ENCODE measurements around the gene GLRX3.

The GLRX3 gene

DNA sequence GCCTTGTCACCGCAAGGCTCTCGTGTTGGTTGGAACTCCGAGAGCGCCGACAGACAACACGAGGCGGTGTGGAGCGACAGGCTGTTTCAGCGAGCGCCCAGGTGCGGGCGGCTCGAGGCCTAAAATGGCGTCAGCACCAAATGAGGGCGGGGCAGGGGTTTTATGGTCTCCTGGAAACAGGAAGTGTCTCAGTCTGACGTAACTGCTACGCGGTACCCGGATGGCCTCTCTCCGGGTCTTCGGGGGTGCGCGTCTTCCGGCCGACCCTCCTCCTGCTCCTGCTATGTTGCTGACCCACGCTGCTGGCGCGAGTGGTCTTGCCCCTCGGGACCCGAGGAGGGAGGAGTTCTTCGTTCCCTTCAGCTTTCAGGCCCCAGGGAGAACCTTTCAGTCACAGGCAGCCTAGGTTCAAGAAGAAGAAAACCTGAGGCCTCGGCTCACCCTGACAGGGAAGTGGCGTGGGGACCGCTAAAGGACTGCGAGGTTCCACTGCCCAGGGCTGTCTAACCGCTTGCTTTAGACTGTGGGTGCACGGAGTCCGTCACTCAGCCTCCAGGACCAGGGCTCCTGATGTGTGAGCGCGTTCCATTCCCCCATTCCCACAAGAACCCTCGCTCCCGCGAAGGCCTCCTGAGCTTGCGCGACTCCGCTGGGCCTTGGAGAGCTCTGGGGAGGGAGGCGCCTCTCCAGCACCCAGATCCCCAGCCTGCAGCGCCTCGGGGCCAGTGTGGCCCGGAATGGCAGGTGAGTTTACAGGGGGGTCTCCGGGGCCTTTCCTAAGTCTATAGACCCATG is 77.3 kb downstream of the GLRX3 start:
- no peak for DNase-seq

DNA sequence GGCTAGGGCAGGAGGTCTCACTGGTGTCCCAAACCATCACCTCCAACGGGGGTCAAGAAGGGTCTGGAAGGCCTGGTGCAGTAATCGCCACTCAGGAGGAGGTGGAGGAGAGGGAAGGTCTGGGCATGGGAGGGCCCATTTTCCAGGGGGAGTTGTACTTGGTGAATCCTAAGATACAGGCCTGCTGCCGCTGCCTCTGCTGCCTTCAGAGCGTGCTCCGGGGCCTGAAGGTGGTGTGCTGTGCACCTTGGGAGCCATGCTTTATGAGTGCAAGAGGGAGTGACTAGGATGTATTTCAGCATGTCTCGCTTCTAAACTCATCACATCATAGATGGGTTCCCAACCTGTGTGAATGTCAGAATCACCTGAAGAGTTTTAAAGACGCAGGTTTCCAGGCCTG is 78.2 kb downstream of the GLRX3 start:
- no peak for DNase-seq

DNA sequence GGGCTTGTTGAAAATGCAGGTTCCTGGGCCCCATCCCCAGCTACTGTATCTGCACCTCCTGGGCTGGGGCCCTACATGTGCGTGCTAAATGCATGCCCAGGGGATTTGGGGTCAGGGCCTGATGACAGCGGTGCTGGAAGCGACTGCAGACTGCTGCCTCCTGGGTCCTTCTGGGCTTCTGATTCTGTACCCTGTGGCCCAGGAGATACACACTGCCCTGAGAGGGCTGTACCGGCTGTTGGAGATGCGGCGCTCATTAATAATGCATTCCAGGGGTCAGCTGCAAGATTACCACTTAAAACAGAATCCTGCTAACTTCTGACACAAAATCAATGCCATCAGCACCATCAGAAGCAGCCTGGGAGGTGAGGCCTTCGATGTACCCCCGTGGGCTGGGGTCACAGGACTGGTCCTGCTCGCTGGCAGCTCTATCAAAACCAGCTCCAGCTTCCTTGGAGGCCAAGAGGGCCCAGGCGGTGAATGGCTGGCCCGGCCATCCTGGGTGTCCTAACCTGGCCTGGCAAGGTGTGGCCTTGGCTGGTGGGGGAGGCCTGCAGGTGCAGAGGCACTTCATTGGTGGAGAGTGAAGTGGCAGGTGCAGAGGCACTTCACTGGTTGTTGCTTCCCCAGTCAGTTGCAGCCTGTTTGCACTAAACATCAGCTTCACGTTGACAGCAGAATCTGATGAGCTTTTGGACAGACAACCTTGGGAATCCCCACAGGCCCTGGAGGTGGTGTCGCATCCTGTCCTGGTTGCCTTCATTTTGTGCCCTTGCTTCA is 79.2 kb downstream of the GLRX3 start:
- no peak for DNase-seq

DNA sequence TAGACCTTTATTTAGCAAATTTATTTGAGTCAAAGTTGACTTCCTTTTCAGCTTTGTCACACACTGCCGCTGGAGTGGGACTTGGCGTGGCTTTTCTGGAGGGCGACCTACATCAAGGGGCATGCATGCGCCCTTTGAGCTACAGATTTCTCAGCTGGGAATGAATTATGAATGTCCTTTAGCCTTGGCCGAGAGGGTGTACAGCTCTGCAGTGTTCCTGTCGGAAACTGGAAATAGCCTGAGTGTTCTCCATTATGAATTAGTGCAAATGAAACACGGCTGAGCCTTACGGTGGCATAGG is 79.7 kb downstream of the GLRX3 start:
- DNase-seq, result no peak

DNA sequence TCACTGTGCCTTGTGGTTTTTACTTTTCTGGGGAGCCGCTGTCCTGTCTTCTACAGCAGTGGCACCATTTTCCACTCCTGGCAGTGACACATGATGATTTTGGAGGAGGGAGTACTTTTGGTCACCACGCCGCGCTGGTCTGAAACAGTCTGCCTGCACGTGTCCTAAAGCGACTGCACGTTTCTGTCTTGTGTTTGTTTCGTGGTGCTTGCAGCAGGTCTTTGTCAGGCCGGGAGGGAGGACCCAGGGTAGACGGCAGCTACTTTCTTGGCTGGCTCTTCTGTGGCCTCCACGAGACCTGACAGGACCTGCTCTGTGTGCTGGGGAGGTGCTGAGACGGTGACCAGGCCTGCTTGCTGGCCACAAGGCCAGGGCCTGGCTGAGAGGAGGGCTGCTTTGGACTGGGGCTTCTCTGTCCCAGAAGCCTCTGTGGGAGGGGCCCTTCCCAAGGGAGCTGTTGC is 82.0 kb downstream of the GLRX3 start:
- DNase-seq, result no peak

DNA sequence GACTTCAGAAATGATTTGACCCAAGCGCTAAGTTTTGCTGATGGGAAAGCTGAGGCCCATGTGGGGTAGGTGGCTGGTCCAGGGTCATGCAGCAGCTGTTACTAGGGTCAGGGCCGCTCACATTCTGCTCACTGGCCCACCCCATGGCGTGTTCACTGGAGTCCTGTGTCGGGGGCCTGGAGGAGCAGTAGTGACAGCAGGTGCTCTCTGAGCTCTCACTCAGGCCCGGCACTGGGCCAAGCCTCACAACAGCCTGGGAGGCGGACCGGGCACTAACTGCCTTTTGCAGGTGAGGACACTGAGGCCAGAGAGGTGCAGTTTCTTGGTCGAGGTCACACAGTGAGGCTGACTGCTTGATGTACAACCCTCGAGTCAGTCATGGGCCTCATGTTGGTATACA is 82.7 kb downstream of the GLRX3 start:
- no peak for DNase-seq

DNA sequence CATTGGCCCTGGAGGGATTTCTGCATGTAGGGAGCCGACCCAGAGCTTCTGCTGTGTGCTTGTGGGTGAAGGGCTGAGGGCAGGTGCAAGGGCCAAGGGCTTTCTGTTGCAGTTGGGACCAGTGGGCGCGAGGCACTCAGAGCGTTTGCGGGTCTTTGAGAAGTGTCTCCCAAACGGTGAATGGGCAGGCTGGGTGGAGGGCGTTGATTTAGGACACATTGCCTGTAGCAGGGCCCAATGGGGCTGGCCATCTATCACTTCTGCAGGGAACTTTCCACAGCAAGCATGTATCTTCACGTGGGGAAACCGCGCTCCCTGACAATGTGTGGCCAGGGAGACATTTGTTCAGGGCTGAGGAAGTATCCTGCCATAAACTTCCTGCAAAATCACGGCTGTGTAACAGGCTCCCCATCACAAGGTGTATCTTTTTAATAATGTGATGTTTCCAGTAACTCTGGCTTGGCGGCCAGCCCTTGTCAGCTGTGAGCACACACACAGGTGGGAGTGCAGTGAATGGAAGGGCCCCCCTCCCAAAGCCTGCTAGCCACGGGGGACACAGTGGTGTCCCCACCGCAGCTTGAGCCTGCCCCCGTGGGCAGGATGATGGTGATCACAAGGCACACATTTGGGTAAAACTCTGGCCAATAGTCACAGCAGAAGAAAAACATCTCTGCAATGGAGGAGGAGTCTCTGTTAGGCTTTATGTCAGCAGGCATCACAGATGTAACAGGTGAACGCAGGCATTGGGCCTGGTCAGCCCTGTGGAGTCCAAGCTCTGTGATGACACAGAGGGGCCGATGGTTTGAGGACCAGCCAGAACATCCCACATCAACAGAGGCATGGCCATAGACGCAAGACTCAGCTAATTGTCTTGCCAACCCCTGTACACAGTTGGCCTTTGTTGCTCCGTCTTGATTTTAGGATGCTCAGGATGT is 84.3 kb downstream of the GLRX3 start:
- DNase-seq, result no peak

DNA sequence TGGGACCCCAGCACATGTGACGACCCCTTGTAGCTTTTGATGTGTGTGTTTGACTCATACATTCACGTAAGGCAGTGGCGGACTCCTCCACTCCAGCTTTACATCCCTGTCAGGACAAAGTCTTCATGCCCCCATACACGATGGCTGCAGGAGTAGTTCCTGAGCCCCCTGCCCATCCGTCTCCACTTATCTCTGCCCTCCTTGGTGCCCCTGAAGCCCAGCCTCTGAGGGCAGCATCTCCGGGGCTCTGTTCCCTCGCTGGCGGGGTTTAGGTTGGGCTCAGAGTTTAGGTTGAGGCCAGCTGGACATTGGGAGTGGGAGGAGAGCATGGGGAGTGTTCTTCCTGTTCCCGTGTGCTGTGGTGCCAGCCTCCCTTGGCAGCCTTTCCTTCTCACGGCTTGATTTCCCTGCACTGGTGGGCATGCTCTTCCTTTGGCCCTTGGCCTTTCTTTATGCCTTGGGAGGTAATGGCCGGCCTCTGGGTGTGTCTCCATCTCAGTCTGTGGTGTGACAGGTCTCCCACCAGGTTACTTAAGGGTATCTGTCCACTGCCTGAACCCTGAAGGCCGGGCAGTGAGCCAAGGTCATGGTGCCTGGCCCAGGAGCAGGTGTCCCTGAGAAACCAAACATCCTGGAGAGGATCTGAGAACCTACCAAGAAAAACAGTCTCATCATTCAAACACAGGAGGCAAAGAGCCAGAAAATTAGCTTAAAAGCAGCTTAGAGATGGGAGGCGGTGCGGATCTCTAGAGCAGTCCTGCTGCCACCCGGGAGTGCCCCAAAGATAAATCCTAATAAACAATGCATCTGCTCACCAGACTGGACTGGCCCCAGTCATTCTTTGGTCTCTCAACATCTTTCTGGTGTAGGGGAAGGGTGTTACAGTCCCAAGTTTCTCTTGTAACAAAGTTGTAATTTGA is 85.5 kb downstream of the GLRX3 start:
- no peak for DNase-seq

DNA sequence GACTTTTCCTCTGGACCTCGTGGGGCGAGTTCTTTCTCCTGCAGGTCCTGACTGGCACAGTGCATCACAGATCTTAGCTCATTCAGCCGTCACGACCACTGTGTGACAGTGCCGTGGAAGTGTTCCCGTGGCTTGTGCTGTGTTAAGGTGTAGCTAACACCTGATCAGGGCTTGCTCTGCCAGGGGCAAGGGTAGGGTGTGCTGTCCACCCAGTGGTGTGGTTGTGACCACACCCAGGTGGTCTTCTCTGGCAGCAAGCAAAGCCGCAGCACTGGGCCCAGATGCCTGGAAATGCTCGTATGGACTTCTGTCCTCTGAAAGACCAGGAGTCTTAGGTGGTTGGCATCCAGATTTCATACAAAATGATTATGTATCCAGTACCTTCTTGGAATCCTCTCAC is 86.2 kb downstream of the GLRX3 start:
- DNase-seq, result no peak

DNA sequence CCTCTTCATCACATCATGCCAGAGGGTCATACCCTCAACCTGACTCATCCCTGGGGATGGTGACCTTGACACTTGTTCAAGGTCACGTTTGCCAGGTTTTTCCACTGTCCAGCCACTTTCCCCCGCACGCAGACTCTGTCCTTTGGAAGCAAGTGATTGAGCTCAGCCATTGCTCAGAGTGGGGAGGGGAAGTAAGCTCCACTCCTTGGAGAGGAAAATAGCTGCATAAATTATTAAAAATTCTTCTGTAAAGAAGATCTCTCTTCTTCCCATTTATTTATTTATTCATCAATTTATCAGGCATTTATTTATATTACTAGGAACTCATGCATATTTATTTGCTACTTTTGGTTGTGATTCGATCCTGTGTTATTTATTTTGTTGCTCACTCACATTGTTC is 88.0 kb downstream of the GLRX3 start:
- DNase-seq, result no peak

DNA sequence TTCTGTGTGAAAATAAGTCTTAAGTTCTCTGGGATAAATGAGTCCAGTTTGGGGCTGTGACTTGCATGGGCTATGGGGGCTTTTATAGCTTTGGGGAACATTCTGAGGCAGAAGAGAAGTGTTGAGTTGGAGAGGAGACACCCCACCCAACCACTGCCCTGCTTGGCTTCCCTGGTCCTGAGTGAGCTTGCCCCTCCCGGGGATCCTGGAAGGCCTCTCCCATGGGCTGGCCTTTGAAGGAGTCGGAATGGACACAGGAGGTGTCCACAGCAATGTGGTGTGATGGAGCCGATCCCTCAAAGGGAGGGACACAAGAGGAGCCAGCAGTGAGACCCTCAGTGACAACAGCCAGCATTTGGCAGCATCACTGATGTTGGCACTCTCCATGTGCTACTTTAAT is 89.8 kb downstream of the GLRX3 start:
- no peak for DNase-seq

DNA sequence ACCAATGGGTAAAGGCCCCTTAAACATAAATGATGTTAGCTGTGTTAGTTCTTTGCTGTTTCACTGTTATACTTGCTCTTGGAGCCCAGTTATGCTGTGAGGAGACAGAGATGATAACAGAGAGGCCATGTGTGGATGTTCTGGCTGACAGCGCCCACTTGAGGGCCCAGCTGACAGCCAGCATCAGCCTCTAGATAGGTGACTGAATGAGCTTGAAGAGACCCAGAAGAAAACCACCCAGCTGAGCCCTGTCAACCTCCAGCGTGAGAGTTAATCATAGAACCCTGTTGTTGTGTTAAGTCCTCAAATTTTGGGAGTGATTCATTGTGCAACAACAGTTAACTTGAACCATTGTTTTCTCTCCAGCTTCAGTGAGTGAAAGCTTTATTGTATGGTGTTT is 91.7 kb downstream of the GLRX3 start:
- no peak for DNase-seq
